ENCODE data around the gene PFDN2. TPM values are rescaled to one million over a fixed set of nuclear protein-coding genes. Genes with fewer than 3 reads are reported as not detected.

The PFDN2 gene, protein sequence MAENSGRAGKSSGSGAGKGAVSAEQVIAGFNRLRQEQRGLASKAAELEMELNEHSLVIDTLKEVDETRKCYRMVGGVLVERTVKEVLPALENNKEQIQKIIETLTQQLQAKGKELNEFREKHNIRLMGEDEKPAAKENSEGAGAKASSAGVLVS
- 65.1 and 73.9 TPM in 2 replicates for total RNA-seq

DNA sequence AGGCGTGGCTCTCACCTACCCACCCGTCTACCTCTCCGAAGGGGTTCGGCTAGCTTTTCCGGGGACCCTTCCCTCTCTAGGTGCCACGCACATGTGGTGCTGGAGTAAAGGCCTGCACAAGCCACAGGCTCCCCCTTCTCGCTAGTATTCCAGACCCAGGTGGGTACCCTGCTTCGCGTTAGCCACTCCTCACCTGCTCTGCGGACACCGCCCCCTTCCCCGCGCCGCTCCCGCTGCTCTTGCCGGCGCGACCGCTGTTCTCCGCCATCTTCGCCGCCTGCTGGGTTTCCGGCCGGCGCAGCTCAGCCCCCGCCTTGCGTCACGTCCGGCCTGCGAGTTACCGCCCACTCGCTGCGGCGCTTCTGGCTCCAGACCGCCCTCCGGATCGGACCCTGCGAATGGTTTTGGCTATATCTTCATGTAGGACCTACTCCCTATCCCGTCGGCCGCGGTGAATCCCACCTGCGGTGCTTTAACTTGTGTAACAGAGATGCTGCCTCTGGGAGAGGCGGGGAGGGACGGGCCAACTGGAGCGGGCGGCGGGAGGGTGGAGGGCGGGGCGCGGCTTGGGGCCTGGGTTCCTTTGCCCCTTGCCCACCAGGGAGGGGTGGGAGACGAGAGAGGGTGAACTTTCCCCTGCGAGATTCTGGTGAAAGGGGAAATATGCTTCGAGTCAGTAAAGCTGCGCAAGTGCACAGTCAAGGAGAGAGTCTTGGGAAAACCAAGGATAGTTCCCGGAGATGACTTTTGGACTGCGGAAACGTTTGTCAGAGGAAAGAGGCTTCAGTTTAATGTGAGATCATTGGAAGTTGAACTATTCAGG is at the start of gene PFDN2, which contains the start of gene NIT1:
PFDN2 (minus strand) TSS at position 279 of the 823 bp plus-strand sequence; CDS start at position 268, 11 bp downstream.
NIT1 (plus strand) TSS at position 347 of the 823 bp plus-strand sequence; CDS start at position 419, 72 bp downstream.
- intact Hi-C loops (cut with micrococcal nuclease): loop anchor here (1.0 to 2.0 kb wide), 3 partner anchors 14 to 50 kb away; partner anchors contain the start of genes DEDD and UFC1

DNA sequence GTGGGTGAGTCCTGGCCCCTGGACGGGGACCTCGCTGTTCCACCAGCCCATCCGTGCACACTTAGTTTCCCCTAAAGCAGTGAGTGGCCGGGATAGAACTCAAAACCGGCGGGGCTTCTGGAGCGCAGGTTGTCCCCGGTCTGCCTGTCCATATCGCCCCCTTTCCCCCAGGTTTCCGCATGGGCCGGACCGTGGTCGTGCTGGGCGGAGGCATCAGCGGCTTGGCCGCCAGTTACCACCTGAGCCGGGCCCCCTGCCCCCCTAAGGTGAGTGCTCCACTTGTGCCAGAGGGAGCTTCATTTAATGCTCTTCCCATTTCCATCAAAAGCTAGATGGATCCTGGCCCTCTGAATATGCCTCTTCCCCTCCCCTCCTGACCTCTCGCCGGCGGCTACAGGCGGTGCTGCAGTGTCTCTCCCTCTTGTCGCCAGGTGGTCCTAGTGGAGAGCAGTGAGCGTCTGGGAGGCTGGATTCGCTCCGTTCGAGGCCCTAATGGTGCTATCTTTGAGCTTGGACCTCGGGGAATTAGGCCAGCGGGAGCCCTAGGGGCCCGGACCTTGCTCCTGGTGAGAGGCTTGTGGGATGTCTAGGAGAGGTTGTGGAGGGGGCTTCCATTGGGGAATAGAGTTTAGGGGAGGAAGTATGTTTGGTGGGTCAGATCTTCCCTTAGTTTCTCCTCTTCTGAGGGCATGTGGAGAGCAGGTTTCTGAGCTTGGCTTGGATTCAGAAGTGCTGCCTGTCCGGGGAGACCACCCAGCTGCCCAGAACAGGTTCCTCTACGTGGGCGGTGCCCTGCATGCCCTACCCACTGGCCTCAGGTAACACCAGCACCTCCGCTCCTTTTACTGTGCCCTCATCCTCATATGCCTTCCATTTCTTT is 49.1 kb upstream of the PFDN2 start:
- intact Hi-C loops (cut with micrococcal nuclease): loop anchor here (1.0 to 2.0 kb wide), 6 partner anchors 10 to 58 kb away; partner anchors contain the start of genes B4GALT3, DEDD, NDUFS2 and UFC1

DNA sequence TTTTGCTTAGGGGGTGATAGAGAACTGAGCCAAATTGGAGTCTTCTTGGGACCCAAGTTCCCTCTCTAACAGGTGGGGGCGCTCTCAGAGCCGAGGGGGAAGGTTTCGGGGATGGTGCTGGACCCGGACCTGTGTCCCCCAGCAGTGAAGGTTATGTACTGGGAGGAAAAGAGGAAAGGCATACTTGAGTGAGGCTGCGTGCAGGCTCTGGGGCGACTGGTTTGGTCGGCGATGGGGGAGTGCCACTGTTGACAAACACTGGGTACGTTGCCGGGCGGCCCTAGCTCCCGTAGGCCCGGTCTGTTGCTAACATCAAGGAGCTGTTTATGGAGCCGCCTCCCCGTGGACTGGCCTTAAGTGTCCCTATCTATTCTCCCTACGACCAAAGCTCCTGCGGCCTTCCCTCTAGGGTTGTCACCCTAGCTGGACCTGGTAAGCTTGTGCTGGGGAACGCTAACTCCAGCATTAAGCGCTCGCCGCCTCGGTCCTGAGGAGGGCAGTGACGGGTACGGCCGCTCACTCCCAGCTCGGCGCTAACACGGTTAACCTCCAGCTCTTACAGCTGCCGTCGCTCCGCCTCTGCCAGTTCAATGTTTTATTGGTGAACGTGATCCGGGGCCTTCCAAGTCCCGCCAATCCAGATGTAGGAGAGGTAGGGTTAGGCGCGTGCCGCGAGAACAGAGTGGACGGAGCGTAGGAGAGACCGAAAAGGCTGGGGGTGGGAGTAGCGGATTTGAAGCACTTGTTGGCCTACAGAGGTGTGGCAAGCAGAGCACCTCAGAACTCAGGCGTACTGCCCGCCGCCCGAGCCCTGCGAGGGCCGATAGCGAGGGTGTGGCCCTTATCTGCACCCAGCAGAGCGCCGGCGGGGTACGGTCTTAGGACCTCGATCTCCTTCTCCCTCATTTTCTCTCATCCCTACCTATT is 48.2 kb upstream of the PFDN2 start, which contains the start of gene PPOX:
PPOX (plus strand) TSS at position 685 of the 927 bp plus-strand sequence. CDS start 422 bp downstream, outside the sequence.
- intact Hi-C loops (cut with micrococcal nuclease): loop anchor here (1.0 to 2.0 kb wide), 6 partner anchors 11 to 59 kb away; partner anchors contain the start of genes B4GALT3, DEDD, NDUFS2 and UFC1

DNA sequence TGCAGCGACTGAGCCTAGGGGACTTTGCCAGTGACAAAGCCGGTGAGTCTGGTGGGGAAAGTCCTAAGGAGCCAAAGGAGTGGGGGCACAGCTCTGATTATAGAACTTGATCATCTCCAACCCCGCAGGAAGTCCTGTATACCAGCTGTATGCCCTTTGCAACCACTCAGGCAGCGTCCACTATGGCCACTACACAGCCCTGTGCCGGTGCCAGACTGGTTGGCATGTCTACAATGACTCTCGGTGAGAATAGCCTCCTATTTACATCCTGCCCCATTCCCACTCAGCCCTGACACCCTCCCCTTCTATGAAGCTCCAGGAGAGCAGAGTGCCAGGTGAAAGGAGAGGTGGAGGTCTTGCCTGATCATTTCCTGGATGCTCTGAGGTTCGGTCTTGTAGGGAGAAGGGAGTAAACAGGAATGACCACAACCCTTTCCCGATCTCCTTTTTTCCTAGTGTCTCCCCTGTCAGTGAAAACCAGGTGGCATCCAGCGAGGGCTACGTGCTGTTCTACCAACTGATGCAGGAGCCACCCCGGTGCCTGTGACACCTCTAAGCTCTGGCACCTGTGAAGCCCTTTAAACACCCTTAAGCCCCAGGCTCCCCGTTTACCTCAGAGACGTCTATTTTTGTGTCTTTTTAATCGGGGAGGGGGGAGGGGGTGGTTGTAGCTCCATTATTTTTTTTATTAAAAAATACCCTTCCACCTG is 47.2 kb upstream of the PFDN2 start:
- intact Hi-C loops (cut with micrococcal nuclease): no loop called here

DNA sequence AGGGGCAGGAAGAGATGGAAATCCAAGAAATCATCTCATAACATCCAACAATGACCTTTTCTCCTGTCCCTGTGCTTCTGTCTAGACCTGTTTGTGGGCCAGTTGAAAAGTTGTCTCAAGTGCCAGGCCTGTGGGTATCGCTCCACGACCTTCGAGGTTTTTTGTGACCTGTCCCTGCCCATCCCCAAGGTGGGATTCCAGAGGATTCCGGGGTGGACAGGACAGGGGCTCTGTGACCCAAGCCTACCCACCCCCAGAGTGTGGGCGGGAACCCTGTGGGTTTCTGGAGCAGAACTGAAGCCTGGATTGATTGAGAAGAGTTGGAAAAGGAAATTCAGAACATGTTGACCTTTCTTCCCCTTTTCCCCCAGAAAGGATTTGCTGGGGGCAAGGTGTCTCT is 46.0 kb upstream of the PFDN2 start:
- intact Hi-C loops (cut with micrococcal nuclease): no loop called here

DNA sequence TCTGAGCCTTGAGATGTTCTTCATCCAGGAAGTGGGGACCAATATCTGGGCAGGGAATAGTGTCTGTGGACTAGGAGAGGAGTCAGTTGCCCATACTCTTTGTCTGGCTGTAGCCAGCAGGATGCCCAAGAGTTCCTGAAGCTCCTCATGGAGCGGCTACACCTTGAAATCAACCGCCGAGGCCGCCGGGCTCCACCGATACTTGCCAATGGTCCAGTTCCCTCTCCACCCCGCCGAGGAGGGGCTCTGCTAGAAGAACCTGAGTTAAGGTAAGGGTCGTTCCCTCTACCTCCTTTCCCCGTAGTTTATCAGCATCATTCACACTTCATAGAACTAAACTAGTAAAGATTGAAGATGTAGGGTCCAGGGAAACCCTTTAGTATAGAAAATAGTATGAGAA is 45.0 kb upstream of the PFDN2 start:
- intact Hi-C loops (cut with micrococcal nuclease): no loop called here

DNA sequence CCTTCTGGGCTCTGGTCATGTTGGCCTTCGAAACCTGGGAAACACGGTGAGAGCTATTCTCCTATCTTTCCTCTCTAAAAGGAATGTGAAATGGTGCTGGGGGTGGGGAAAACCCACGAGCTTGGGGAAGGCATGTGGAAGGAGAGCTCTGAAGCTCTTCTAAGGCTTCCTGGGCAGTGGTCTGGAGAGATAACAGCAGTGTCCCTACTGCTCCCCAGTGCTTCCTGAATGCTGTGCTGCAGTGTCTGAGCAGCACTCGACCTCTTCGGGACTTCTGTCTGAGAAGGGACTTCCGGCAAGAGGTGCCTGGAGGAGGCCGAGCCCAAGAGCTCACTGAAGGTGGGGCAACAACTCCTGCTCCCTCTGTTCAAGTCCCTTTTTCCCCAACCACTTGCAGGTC is 44.2 kb upstream of the PFDN2 start:
- intact Hi-C loops (cut with micrococcal nuclease): no loop called here

DNA sequence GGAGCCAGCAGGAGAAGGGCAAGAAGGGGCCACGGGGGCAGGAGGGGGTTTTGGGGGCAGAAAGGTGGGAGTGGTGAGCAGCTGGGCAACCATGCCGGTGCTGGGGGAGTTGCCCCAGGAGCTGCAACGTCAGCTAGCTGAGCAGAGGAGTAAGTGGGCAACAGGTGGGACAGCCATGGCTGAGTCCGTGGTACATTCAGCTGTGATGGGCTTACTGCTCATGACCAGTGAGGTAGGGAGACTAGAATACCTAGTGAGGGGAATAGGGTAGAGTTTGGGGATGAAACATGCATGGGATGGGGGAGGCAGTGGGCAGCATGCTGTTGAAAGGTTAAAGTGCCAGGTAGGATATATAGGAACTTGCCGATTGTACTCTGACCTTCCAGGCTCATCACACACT is 43.8 kb upstream of the PFDN2 start:
- intact Hi-C loops (cut with micrococcal nuclease): no loop called here

DNA sequence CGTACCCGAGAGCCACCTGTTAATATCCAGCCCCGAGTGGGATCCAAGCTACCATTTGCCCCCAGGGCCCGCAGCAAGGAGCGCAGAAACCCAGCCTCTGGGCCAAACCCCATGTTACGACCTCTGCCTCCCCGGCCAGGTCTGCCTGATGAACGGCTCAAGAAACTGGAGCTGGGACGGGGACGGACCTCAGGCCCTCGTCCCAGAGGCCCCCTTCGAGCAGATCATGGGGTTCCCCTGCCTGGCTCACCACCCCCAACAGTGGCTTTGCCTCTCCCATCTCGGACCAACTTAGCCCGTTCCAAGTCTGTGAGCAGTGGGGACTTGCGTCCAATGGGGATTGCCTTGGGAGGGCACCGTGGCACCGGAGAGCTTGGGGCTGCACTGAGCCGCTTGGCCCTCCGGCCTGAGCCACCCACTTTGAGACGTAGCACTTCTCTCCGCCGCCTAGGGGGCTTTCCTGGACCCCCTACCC is 42.9 kb upstream of the PFDN2 start:
- intact Hi-C loops (cut with micrococcal nuclease): no loop called here

DNA sequence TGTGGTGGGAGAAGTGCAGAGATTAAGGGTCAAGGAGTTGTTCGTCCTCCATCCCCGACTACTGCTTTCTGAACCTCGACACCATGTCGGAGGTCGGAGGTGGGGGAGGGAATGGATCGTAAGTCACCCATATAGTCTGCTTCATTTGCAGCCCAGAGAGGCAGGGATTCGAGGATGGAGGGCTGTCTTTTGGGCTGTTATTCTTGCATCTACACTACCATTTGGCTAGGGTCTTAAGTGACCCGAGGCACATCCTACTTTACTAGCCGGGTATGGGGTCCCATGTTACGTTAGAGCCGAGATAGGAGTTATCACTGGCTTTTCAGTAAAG is 42.0 kb upstream of the PFDN2 start:
- intact Hi-C loops (cut with micrococcal nuclease): loop anchor here (2.0 kb wide), 1 partner anchor 43 kb away; the partner anchor contains the start of gene NDUFS2

DNA sequence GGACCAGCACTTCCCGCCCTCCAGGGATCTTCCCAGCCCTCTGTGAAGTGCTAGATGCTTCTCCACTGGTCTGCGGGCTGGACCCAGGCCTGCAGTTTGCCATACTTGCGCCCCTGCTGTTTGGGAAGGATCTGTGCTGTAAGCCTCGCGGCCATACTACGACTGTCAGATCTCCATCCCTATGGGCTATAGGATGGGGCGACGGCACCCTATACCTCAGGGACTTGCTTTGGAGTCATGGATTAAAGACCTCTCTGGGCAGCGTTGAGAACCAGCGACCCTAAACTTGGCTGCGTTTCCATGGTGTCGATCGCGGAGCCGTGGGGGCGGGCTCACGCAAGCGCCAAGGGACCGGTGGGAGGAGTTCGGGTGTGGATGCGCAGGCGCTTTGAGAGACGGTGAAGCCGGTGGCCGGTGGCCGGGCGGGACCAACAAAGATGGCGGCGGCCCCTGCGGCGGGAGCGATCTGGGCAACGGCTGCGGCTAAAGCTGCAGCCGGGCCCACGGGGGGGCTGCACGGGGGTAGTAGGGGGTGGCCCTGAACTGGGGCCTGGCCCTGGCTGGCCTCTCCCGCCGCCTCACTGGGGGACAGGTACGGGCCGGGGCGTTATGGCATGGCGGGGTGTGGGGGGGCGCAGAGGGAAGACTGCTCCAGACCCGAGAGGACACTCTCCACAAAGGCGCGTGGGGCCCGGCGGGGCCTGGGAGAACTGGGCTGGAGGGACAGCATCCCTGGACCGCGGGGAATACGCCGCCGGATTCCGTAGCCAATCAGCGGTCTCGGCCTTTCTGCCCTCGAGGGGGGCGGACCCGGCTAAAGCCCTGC is 41.5 kb upstream of the PFDN2 start, which contains the start of gene USP21:
USP21 (plus strand) TSS at position 414 of the 826 bp plus-strand sequence. CDS start 1,141 bp downstream, outside the sequence.
- intact Hi-C loops (cut with micrococcal nuclease): loop anchor here (2.0 kb wide), 1 partner anchor 44 kb away; the partner anchor contains the start of gene NDUFS2

DNA sequence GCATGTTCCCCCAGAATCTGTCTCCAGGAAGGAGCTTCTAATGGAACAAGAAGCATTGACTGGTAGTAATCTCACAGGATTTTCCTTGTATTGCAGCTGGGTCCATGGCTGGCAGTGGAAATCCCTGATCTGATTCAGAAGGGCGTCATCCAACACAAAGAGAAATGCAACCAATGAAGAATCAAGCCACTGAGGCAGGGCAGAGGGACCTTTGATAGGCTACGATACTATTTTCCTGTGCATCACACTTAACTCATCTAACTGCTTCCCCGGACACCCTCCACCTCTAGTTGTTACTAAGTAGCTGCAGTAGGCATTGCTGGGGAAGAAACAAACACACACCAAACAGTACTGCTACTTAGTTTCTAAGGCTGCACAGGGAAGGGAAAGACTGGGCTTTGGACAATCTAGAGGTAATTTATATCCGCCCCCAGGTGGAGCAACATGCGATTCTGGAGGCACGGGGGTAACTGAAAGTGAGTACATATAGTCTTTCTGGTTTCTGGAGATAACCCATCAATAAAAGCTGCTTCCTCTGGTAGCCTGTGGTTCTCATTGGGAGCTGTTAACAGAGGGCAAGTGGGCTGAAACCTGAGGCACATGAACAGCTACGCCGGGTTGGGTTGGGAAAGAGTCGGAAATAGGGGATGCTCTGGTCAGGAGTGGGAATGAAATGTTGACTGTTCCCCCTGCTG is 40.6 kb upstream of the PFDN2 start:
- intact Hi-C loops (cut with micrococcal nuclease): loop anchor here (2.0 kb wide), 1 partner anchor 44 kb away; the partner anchor contains the start of gene NDUFS2

DNA sequence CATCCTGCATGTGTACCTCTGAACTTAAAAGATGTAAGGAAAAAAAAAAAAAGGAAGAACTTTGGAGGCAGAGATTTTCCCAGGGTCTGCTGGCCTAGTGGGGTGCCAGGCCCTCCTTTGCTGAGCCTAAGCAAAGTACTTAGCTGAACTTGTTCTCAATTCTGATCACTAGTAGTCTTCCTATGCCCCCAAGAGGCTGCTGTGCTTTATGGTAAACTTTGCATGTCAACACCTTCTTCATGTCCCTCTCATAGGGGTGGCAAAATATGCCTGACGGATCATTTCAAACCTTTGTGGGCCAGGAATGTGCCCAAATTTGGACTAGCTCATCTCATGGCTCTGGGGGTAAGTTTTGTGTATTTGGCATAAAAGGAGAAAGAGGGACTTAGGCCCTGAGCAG is 40.0 kb upstream of the PFDN2 start:
- intact Hi-C loops (cut with micrococcal nuclease): loop anchor here (2.0 kb wide), 1 partner anchor 45 kb away; the partner anchor contains the start of gene NDUFS2

DNA sequence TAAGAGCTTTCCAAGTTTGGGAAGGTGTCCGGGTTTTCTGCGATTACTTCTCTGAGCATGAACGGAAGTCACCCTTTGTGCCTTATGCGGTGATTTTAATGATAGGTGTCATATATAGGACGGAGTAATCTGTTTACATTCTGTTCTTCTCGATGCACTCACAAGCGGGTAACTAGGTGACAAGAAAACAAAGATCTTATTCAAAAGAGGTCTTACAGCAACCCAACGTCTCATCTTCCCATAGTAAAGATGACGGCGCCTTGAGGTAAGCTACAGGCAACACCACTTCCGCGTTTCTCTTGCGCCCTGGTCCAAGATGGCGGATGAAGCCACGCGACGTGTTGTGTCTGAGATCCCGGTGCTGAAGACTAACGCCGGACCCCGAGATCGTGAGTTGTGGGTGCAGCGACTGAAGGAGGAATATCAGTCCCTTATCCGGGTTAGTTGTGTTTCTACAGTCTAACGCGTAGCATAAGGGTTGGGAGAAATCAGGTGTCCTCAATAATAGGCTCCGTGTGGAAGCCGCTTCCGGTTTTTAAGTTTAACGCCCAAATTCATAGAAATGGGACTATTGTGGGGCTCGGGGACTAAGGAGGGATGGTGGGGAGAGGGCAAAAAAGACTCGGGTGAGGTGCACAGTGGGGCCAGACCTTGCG is 36.0 kb upstream of the PFDN2 start, which contains the start of gene UFC1:
UFC1 (plus strand) TSS at position 297 of the 656 bp plus-strand sequence; CDS start at position 317, 20 bp downstream.
- intact Hi-C loops (cut with micrococcal nuclease): loop anchor here (1.0 to 2.0 kb wide), 5 partner anchors 13 to 108 kb away; partner anchors contain the start of genes DEDD, NIT1, PFDN2 and PPOX

DNA sequence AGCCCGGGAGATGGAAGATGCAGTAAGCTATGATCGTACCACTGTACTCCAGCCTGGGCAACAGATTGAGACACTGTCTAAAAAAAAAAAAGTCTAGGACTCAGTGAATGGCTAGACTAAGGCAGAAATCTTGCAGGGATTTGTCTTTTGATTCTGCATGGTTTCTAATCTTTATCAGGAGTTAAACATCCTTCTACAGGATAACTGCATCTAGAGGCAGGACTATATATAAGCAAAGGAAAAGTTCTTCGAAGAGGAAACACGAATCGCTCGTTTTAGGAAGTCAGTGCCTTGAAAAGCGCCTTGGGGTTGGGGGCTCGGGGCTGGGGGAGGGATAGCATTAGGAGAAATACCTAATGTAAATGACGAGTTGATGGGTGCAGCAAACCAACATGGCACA is 35.3 kb upstream of the PFDN2 start:
- intact Hi-C loops (cut with micrococcal nuclease): loop anchor here (1.0 to 2.0 kb wide), 5 partner anchors 14 to 107 kb away; partner anchors contain the start of genes DEDD, NIT1, PFDN2 and PPOX

DNA sequence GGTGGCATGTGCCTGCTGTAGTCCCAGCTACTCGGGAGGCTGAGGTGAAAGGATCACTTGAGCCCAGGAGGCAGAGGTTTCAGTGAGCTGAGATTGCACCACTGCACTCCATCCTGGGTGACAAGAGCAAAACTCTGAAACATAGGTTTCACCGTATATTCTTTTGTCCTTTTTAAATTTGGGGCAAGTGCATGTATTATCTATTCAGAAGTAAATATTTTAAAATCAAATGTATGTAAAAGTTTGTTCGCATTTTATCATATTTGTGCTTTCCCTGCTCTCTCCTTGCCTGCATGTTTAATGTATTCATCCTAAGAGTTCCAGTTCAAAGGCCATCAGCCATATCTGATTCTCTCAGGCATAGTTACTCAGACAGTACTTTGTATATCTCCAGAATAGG is 28.0 kb upstream of the PFDN2 start:
- intact Hi-C loops (cut with micrococcal nuclease): no loop called here
